NCI-H460 (cell line): Measurements from ENCODE around the gene TTC32. TPM values are rescaled to one million over a fixed set of nuclear protein-coding genes. Genes with fewer than 3 reads are reported as not detected.
"Not testable (repeated sequence)": the region's sequence is repeated elsewhere in the genome, so short reads cannot be mapped to it uniquely, and the experiment has no call there.

Source experiments
- DNase-seq: peaks from one replicate; pipeline ENCODE4 v3.0.0-alpha.2; 2016; ENCODE audit warnings: low read depth; ENCODE audit errors: extremely low read depth
- polyA plus RNA-seq: library from polyadenylated mRNA; depleted of rRNA; stranded (reverse); fragments of >200 nt; gene quantifications from 2 replicates; pipeline ENCODE4 v1.2.3, GENCODE V29; 2014; cell fraction: nucleus; rRNA removed
- total RNA-seq: library from RNA; depleted of rRNA; stranded (reverse); fragments of >200 nt; shearing (Covaris generic); gene quantifications from 2 replicates; pipeline ENCODE4 v1.2.3, GENCODE V29; 2014; rRNA removed

Gene TTC32
- total RNA-seq, result 32.0 and 37.9 TPM in 2 replicates
- 99.0 and 122 TPM in 2 replicates for polyA plus RNA-seq

GRCh38 chr2:19901442-19902215 is at the start of gene TTC32:
Gene TTC32 (minus strand): TSS chr2:19901983. CDS start chr2:19901854, 129 bp downstream.
- DNase-seq, result peak; percentile 92

GRCh38 chr2:19949071-19949470 is 47.3 kb upstream of the TTC32 start:
- DNase-seq, result no peak

- DNase-seq, result no peak
Measured at GRCh38 chr2:19947184-19947940, 45.6 kb upstream of the TTC32 start.

GRCh38 chr2:19944205-19944845 is 42.5 kb upstream of the TTC32 start:
- DNase-seq, result no peak

- no peak for DNase-seq
Measured at GRCh38 chr2:19943189-19943588, 41.4 kb upstream of the TTC32 start.

- DNase-seq, result no peak
Measured at GRCh38 chr2:19942199-19942598, 40.4 kb upstream of the TTC32 start.

- no peak for DNase-seq
Measured at GRCh38 chr2:19937004-19937403, 35.2 kb upstream of the TTC32 start.

- no peak for DNase-seq
Measured at GRCh38 chr2:19936203-19936602, 34.4 kb upstream of the TTC32 start.

- DNase-seq, result peak; percentile 92
Measured at GRCh38 chr2:19933351-19933981, 31.7 kb upstream of the TTC32 start.

GRCh38 chr2:19932928-19933327 is 31.1 kb upstream of the TTC32 start:
- no peak for DNase-seq

- DNase-seq, result no peak
Measured at GRCh38 chr2:19929226-19929625, 27.4 kb upstream of the TTC32 start.

- not testable (repeated sequence) for DNase-seq
Measured at GRCh38 chr2:19927816-19928215, 26.0 kb upstream of the TTC32 start.

- DNase-seq, result not testable (repeated sequence)
Measured at GRCh38 chr2:19924526-19924925, 22.7 kb upstream of the TTC32 start.

- not testable (repeated sequence) for DNase-seq
Measured at GRCh38 chr2:19922188-19922587, 20.4 kb upstream of the TTC32 start.

- no peak for DNase-seq
Measured at GRCh38 chr2:19916385-19916950, 14.7 kb upstream of the TTC32 start.

GRCh38 chr2:19914266-19914975 is 12.6 kb upstream of the TTC32 start:
- DNase-seq, result no peak

GRCh38 chr2:19911808-19912509 is 10.2 kb upstream of the TTC32 start:
- DNase-seq, result peak; percentile 86

GRCh38 chr2:19902216-19902740 is 495 bp upstream of the TTC32 start:
- no peak for DNase-seq

- DNase-seq, result no peak
Measured at GRCh38 chr2:19900931-19901441, 797 bp downstream of the TTC32 start.
